NCI-H524 treated with DMSO at 0.1 percent for 48 hours (cell line): Measurements from ENCODE around the gene RNF208.

Source experiments
- DNase-seq: peaks from one replicate; lab custom pipeline; 2025; lab: John Stamatoyannopoulos, UW

RNF208 gene

DNA sequence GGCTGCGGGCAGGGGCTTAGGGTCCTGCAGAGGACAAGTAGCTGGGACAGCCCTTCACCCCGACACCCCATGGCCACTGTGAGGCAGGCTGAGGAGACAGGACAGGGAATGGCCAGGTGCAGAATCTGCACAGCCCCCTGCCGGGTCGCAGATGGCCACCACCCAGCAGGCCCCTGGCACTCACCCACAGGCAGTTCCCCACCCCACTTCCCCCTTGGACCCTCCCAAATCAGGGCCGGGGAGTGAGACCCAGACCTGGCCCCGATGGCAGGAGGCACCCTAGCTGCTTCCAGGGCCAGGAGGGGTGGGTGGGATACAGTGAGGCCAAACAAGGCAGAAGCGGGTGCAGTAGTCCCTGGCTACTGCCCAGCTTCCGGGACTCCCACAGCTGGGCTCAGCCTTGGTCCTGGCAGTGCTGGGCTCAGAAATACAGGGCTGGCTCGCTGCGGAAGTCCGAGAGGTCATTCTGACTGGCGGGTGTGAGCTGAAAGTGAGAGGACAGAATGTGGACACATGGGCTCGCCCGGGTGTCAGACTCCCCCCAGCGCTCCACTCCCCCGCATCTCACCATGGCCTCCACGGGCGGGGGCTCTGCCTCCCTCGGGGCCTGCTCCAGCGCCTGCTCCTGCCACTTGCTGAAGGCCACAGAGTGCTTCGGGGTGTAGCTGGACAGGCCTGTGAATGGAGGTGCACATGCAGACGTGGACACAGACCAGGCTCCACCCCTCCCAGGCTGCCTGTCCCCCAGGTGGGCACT is 30.2 kb downstream of the RNF208 start:
- DNase-seq, result no peak

- DNase-seq, result no peak
These were observed 30.8 kb downstream of the RNF208 start for GRCh38 chr9:137191245-137191644.

GRCh38 chr9:137190315-137190856 is 31.7 kb downstream of the RNF208 start:
- DNase-seq, result no peak

DNA sequence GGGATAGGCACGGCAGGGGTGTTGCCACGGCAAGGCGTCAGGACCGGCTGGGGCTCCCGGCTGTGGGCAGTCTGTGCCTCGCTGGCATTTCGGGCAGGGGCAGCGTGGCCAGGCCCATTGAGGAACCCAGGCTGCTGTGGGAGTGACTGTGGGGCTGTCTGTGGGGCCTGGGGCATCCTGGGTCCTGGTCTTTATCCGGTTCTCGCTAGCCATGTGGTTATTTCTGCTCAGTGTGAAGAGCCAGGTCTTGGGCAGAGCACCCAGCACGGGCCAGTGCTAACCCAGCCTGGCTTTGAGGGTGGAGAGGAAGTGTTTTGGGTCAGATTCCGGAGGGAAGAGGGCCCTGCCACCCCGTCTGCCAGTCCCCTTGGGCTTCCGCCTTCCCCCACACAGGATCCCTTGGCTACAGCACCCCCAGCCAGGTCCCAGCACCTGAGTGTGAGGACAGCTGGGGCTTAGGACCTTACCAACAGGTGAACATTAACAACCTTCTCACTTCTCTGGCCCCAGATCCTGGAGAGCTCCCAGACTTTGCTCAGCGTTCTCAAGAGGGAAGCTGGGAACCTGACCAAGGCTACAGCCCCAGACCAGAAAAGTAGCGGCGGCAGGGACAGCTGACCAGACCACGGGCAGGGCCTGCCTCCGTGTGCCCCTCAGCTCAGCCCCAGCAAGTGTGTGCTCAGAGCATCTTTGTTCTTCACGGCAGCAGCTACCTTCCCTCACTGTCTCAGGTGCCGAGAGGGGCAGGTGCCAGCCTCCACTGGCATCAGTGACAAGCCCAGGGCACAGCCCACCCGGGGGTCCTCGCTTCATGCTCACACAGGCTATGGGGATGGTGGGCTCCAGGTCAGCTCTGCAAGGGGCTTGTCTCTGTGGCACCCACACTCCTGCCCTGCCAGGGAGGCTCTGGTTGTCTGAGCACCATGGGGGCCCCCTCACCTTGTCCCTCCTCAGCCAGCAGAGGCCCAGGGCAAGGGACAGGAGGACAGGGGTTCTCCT is 32.4 kb downstream of the RNF208 start:
- no peak for DNase-seq

- DNase-seq, result peak; percentile 30
These were observed 33.3 kb downstream of the RNF208 start, which contains the start of the genes ANAPC2 and SSNA1 for GRCh38 chr9:137188490-137189296. Gene ANAPC2 (minus strand): TSS chr9:137188560. CDS start chr9:137188532, 28 bp downstream. Gene SSNA1 (plus strand): TSS chr9:137188676. CDS start chr9:137188727, 51 bp downstream.

GRCh38 chr9:137188086-137188489 is 34.0 kb downstream of the RNF208 start:
- DNase-seq, result no peak

DNA sequence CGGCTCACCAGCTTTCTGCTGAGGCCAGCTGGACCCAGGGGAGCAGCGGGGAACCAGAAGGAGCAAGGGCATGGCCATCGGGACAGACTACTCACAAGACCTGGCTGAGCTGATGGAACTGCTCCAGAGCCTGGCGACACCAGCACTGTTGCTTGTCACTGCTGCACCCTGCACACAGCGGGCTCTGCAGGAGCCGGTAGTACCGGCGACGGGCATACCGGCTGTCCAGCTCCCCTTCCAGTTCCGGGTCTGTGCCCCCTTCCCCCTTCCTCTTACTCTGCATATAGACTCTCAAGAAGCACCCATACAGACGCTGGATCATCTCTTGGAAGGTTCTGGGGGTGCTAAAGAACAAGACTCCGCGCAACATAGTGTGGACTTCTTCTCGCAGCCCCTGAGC is 34.7 kb downstream of the RNF208 start:
- no peak for DNase-seq

- DNase-seq, result no peak
These were observed 35.7 kb downstream of the RNF208 start for GRCh38 chr9:137186385-137186784.

- DNase-seq, result no peak
These were observed 36.1 kb downstream of the RNF208 start for GRCh38 chr9:137185921-137186320.

- no peak for DNase-seq
These were observed 37.0 kb downstream of the RNF208 start for GRCh38 chr9:137184881-137185660.

DNA sequence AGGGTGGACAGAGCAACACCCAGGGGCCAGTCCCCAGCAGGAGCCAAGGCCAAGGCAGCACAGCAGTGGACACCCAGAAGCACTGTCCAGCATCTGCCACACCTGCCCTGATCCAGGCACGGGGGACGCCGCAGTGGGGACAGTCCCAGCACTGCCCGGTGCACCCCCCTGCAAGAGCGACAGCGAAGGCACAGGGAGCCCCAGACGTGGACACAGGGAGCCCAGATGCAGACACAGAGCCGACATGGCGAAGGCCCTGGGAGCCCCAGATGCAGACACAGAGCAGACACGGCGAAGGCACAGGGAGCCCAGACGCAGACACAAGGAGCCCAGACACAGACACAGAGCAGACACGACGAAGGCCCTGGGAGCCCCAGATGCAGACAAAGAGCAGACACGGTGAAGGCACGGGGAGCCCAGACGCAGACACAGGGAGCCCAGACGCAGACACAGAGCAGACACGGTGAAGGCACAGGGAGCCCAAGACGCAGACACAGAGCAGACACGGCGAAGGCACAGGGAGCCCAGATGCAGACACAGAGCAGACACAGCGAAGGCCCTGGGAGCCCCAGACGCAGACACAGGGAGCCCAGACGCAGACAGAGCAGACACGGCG is 38.0 kb downstream of the RNF208 start:
- no peak for DNase-seq

DNA sequence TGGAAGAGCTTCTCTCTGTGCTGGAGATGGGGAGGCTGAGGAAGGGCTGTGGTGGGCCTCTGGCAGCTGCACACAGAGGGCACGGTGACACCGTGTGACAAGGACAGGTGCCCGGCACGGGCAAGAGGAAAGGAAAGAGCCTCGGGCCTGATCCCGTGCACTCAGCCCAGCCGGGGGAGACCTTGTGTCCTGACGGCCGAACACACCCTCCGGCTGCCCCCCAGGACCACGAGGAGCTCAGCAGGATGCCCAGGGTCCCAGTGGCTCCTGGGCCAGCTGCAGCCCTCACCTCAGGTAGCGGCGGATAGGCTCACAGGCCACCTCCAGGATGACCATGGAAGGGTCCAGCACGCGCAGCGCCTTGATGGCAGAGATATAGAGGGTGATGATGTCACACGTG is 39.2 kb downstream of the RNF208 start:
- DNase-seq, result no peak

- DNase-seq, result no peak
These were observed 40.4 kb downstream of the RNF208 start for GRCh38 chr9:137181680-137182079.

GRCh38 chr9:137180491-137180890 is 41.5 kb downstream of the RNF208 start:
- no peak for DNase-seq

GRCh38 chr9:137179761-137180160 is 42.3 kb downstream of the RNF208 start:
- DNase-seq, result no peak

- no peak for DNase-seq
These were observed 43.0 kb downstream of the RNF208 start for GRCh38 chr9:137178939-137179630.

- DNase-seq, result no peak
These were observed 43.7 kb downstream of the RNF208 start for GRCh38 chr9:137178201-137178938.

DNA sequence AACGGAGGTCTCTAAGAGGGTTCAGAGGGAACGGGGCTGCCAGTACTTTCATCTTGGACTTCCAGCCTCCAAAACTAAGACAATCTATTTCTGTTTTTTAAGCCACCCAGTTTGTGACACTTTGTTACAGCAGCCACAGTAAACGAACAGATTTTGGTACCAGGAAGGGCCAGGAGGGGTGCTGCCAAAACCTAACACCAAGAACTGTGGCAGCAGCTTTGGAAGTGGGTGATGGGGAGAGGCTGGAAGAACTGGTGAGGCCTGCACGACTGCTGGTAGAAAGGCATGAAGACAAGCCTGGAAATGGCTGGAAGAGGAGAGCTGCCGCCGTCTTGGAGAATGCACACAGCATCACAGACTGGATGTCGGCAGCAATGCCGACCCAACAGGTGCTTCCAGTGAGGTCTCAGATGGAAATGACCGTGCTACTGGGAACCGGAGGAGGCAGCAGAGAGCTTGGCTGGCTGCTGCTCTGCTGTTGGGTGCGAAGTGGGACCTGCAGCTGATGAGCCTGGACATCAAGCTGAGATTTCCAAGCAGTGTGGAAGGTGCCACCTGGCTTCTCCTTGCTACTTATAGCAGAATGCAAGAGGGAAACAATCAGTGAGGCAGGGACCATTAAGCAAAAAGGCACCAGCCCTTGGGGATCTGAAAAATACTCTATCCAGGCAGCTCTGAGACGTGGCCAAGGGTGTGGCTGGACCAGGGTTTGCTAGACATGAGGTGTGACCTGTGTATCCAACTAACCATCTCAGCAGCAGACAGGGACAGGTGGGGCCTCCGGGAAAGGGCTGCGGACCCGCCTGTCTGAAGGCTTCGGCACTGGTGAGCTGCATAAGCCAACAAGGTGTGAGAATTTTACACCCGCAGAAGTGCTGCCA is 45.5 kb downstream of the RNF208 start:
- no peak for DNase-seq
